B cell (primary cell): Measurements from ENCODE around the gene AMBRA1. TPM values are rescaled to one million over a fixed set of nuclear protein-coding genes. Genes with fewer than 3 reads are reported as not detected.

Experiments used
- ATAC-seq: fragments of 200-7000 bp; cut with Tn5 transposase; one replicate; pipeline ENCODE4 v1.10.0; 2021; ENCODE audit warnings: low read depth, mild to moderate bottlenecking, moderate number of reproducible peaks, moderate library complexity
- CTCF ChIA-PET: fragments of 350-600 bp; sonication (Branson Sonifier 250); formaldehyde crosslinking; loops from one replicate; lab custom pipeline; 2021; ENCODE audit warnings: antibody characterized with exemption, inconsistent platforms; lab: Charles Lee
- POLR2A ChIA-PET: fragments of 350-600 bp; sonication (Branson Sonifier 250); formaldehyde crosslinking; loops from one replicate; lab custom pipeline; 2021; ENCODE audit warnings: antibody characterized with exemption; lab: Charles Lee
- DNase-seq: peaks from one replicate; pipeline ENCODE4 v3.0.0; 2013
- H2AFZ ChIP-seq: 2 replicates; pipeline ENCODE4 v1.6.1; 2012; ENCODE audit warnings: mild to moderate bottlenecking, low read depth, low read length; ENCODE audit not compliant: insufficient read depth, poor library complexity, severe bottlenecking
- H3K27ac ChIP-seq, 2 donors: 1 replicate in 1 of 2; 2 replicates in 1 of 2; pipeline ENCODE4 v1.5.1; 2012 to 2013; ENCODE audit warnings: low read length in 2 of 2, mild to moderate bottlenecking in 2 of 2, moderate library complexity in 1 of 2
- H3K27me3 ChIP-seq, 4 experiments: fragments of 200-600 bp in 1 of 4; sonication (generic) in 1 of 4; replicated peaks in 1 of 4; 1 replicate in 2 of 4; 2 replicates in 2 of 4; pipeline versions ENCODE4 v1.6.1 to v1.7.0; 2013 to 2016; ENCODE audit warnings: low read length in 3 of 4, mild to moderate bottlenecking in 2 of 4, mixed read lengths in 1 of 4, moderate library complexity in 1 of 4; ENCODE audit not compliant: insufficient read depth in 4 of 4, control insufficient read depth in 3 of 4; ENCODE audit errors: control extremely low read depth in 1 of 4
- H3K36me3 ChIP-seq, 2 experiments: replicated peaks in 1 of 2; 1 replicate in 1 of 2; 2 replicates in 1 of 2; pipeline versions ENCODE4 v1.6.1 to v1.7.1; 2013; ENCODE audit warnings: low read length in 1 of 2; ENCODE audit not compliant: insufficient read depth in 2 of 2, control insufficient read depth in 1 of 2; ENCODE audit errors: control extremely low read depth in 1 of 2, extremely low read depth in 1 of 2
- H3K4me1 ChIP-seq, 2 donors: fragments of 200-600 bp in 1 of 2; sonication (generic) in 1 of 2; 1 replicate in 1 of 2; 2 replicates in 1 of 2; pipeline versions ENCODE4 v1.5.1 to v1.6.1; 2013 to 2017; ENCODE audit warnings: low read length in 2 of 2; ENCODE audit not compliant: control insufficient read depth in 2 of 2, insufficient read depth in 2 of 2
- H3K4me2 ChIP-seq: replicated peaks from 2 replicates; pipeline ENCODE3; 2012; ENCODE audit warnings: mild to moderate bottlenecking, low read depth, low read length; ENCODE audit not compliant: poor library complexity, severe bottlenecking
- H3K4me3 ChIP-seq, 5 experiments: fragments of 200-600 bp in 1 of 5; sonication (generic) in 1 of 5; 1 replicate in 3 of 5; 2 replicates in 2 of 5; pipeline versions ENCODE4 v1.5.1 to v1.7.0; 2011 to 2016; ENCODE audit warnings: low read length in 4 of 5, mild to moderate bottlenecking in 4 of 5, low read depth in 2 of 5, control low read depth in 1 of 5, moderate library complexity in 1 of 5; ENCODE audit not compliant: insufficient read depth in 1 of 5; ENCODE audit errors: control extremely low read depth in 1 of 5, extremely low read depth in 1 of 5
- H3K79me2 ChIP-seq: fragments of 200-600 bp; sonication (generic); one replicate; pipeline ENCODE4 v1.6.0; 2016; ENCODE audit warnings: low read length; ENCODE audit not compliant: control insufficient read depth, insufficient read depth
- H3K9ac ChIP-seq: fragments of 200-600 bp; sonication (generic); 2 replicates; pipeline ENCODE4 v1.6.1; 2017; ENCODE audit warnings: mild to moderate bottlenecking, low read length, moderate library complexity
- H3K9me3 ChIP-seq, 3 donors: one replicate each; pipeline versions ENCODE4 v1.6.1 to v1.7.1; 2013; ENCODE audit warnings: low read length in 2 of 3; ENCODE audit not compliant: control insufficient read depth in 2 of 3, insufficient read depth in 1 of 3; ENCODE audit errors: control extremely low read depth in 1 of 3
- H4K20me1 ChIP-seq: 2 replicates; pipeline ENCODE4 v1.6.0; 2012; ENCODE audit warnings: mild to moderate bottlenecking, low read length; ENCODE audit not compliant: insufficient read depth, control insufficient read depth, poor library complexity, severe bottlenecking
- H3K27ac Mint-ChIP-seq: one replicate; pipeline ENCODE4 v1.8.0; 2021; ENCODE audit warnings: mixed read lengths
- H3K27me3 Mint-ChIP-seq: one replicate; pipeline ENCODE4 v1.8.0; 2021; ENCODE audit warnings: mixed read lengths
- H3K4me1 Mint-ChIP-seq: one replicate; pipeline ENCODE4 v1.8.0; 2021; ENCODE audit warnings: mixed read lengths
- H3K4me3 Mint-ChIP-seq: one replicate; pipeline ENCODE4 v1.8.0; 2021; ENCODE audit warnings: mixed read lengths
- H3K9me3 Mint-ChIP-seq: one replicate; pipeline ENCODE4 v1.8.0; 2022; ENCODE audit warnings: mixed read lengths; ENCODE audit not compliant: insufficient read depth
- CTCF ChIP-seq: fragments of 200-600 bp; IDR thresholded peaks from one replicate; pipeline ENCODE4 v1.8.0; 2022; ENCODE audit warnings: antibody characterized with exemption, mild to moderate bottlenecking
- EZH2 ChIP-seq: IDR thresholded peaks from 2 replicates; pipeline ENCODE4 v1.6.1; 2012; ENCODE audit warnings: borderline replicate concordance, low read depth, mild to moderate bottlenecking, moderate library complexity, low read length; ENCODE audit not compliant: insufficient read depth, poor library complexity, severe bottlenecking
- WGBS: methylation state at CpG from one replicate; pipeline ENCODE4 v1.1.5; 2013; ENCODE audit warnings: missing lambda C conversion rate; ENCODE audit not compliant: insufficient coverage; 5-methylcytosine and 5-hydroxymethylcytosine counted together
- intact Hi-C: fragments of 100-400 bp; cut with micrococcal nuclease; formaldehyde crosslinking; loops from one replicate; pipeline ENCODE4 v1.10.0; 2022
- polyA plus RNA-seq: library from polyadenylated mRNA; depleted of rRNA; stranded (reverse); fragments of >200 nt; gene quantifications from 2 replicates; pipeline ENCODE4 v1.2.3, GENCODE V29; 2012
- total RNA-seq, 2 donors: library from RNA; stranded (reverse); fragments of 120-200 nt in 1 of 2; gene quantifications; 1 replicate in 1 of 2; 2 replicates in 1 of 2; pipeline versions ENCODE4 v1.2.3 to v1.2.4, GENCODE V29; 2013 to 2022

AMBRA1 gene
- total and polyA plus RNA-seq, 2 donors (not counting 1 experiment from before 2014, with no cell fraction given) = 13.8 to 36.1 TPM

- 100% methylated on average over 1 of the region's 6 CpGs for WGBS
- Histone ChIP-seq H3K4me2 (no peak overlapping the region), H3K27ac (no peak overlapping the region), H3K4me1 (no peaks in the 10 kb centered on the region), H3K9me3 (no peaks in the 10 kb centered on the region), H3K9ac (no peak overlapping the region), H3K79me2 (peaks cover 79% of the 10 kb centered on the region), H3K36me3 (peaks cover 8 to 47% of the 10 kb centered on the region in 2 experiments), H3K27me3 (no peaks in the 10 kb centered on the region), H2AFZ (no peak overlapping the region), H4K20me1 (peaks cover 24% of the 10 kb centered on the region), H3K4me3 (no peak overlapping the region)
- ChIA-PET POLR2A (no interaction called here), CTCF (no interaction called here)
- no peak overlapping the region for H3K27ac Mint-ChIP-seq
- intact Hi-C loops = no loop called here
- ATAC-seq (no peak), DNase-seq (no peak)
- peaks cover 8% of the 10 kb centered on the region for H3K4me1 Mint-ChIP-seq
- no peaks in the 10 kb centered on the region for H3K27me3 Mint-ChIP-seq
- TF ChIP-seq EZH2 (no peak), CTCF (no peak)
- H3K4me3 Mint-ChIP-seq = no peak overlapping the region
- no peaks in the 10 kb centered on the region for H3K9me3 Mint-ChIP-seq
These were observed 35.1 kb upstream of the AMBRA1 start for GRCh38 chr11:46628961-46629360.

GRCh38 chr11:46625406-46625805, 31.6 kb upstream of the AMBRA1 start:
- Histone ChIP-seq H3K79me2 (peaks cover 82% of the 10 kb centered on the region), H3K27ac (no peak overlapping the region), H3K4me1 (no peaks in the 10 kb centered on the region), H2AFZ (no peak overlapping the region), H4K20me1 (peaks cover 32% of the 10 kb centered on the region), H3K9ac (no peak overlapping the region), H3K9me3 (no peaks in the 10 kb centered on the region), H3K36me3 (peaks cover 3 to 54% of the 10 kb centered on the region in 2 experiments), H3K27me3 (no peaks in the 10 kb centered on the region), H3K4me3 (no peak overlapping the region), H3K4me2 (no peak overlapping the region)
- WGBS = no CpG with 5 or more reads among the region's 3 CpGs
- Mint-ChIP-seq H3K4me1 (peaks cover 15% of the 10 kb centered on the region), H3K4me3 (no peak overlapping the region), H3K9me3 (no peaks in the 10 kb centered on the region), H3K27ac (no peak overlapping the region), H3K27me3 (no peaks in the 10 kb centered on the region)
- ChIA-PET CTCF (interaction anchor here (0.6 to 0.7 kb wide), 2 partner anchors 132 to 138 kb away, joined by 3 to 4 read pairs; no protein-coding TSS in a partner anchor), POLR2A (interaction anchor here (0.6 kb wide), 1 partner anchor 44 kb away, joined by 4 read pairs; no protein-coding TSS in a partner anchor)
- TF ChIP-seq EZH2 (no peak), CTCF (no peak)
- intact Hi-C loops = no loop called here
- ATAC-seq = no peak
- no peak for DNase-seq
